Measurements from ENCODE around the gene CD72.

CD72 gene

DNA sequence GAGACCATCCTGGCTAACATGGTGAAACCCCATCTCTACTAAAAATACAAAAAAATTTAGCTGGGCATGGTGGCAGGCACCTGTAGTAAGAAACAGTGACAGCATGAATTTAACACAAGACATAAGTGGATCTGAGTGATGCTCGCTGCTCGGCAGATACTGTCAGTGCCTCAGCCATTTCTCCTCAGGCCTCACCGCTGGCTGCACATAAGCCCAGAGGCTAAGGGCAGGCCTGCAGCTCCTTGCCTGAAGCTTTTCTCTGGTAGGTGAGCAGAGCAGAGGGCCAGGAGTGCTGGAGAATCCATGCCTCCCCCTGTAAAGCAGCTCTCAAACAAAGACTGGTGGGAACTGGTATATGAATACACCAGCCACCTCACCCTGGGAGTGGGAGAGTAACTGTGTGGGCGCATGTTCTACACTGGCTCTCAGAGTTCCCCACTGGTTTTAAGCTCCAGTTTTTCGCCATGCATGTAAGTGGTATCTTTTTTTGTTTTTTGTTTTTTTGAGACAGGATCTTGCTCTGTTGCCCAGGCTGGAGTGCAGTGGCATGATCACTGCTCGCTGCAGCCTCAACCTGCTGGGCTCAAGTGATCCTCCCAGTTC, 10.3 kb upstream of the CD72 start:
- TF ChIP-seq SUZ12 (IDR thresholded peaks at IDR 0.05; ENCODE audit: extremely low read depth, insufficient read depth, insufficient read length) (no peak), ZNF274 (IDR thresholded peaks at IDR 0.05; ENCODE audit: low read depth, low read length) (no peak), YY1 (IDR thresholded peaks at IDR 0.05; ENCODE audit: insufficient read depth, insufficient read length) (no peak)
- H3K9me3 ChIP-seq (ENCODE audit: insufficient read depth, low read length), result no peaks in the 10 kb centered on the region
- no peaks in the 10 kb centered on the region for H3K36me3 ChIP-seq (ENCODE audit: insufficient read depth, insufficient read length, low read length)
- no peaks in the 10 kb centered on the region for H3K27me3 ChIP-seq (ENCODE audit: insufficient read depth, insufficient read length)
- no peaks in the 10 kb centered on the region for H3K4me1 ChIP-seq (ENCODE audit: insufficient read depth, insufficient read length)
- H3K4me3 ChIP-seq (ENCODE audit: insufficient read length, low read depth), result no peak overlapping the region
- no peak for DNase-seq (ENCODE audit: low read depth, low spot score)
- no peak overlapping the region for H3K9ac ChIP-seq (ENCODE audit: insufficient read length, low read depth)

DNA sequence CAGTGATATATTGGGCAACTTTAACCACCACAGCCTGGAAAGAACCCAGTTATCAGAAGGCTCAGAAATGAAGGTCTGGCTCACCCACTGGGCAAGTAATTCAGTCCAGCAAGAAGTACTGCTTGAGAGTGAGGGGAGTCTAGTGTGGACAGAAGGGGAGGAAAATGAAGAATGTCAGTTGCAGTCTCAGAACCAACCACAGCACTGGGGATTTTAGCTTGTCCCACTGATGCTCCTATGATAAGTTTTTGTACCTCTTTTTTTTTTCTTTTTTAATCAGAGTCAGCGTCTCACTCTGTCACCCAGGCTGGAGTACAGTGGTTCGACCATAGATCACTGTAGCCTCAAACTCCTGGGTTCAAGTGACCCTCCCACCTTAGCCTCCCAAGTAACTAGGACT, 9.4 kb upstream of the CD72 start:
- Histone ChIP-seq H3K36me3 (ENCODE audit: insufficient read depth, insufficient read length, low read length) (no peaks in the 10 kb centered on the region), H3K9ac (ENCODE audit: insufficient read length, low read depth) (no peak overlapping the region), H3K9me3 (ENCODE audit: insufficient read depth, low read length) (no peaks in the 10 kb centered on the region), H3K27me3 (ENCODE audit: insufficient read depth, insufficient read length) (no peaks in the 10 kb centered on the region), H3K4me3 (ENCODE audit: insufficient read length, low read depth) (no peak overlapping the region), H3K4me1 (ENCODE audit: insufficient read depth, insufficient read length) (no peaks in the 10 kb centered on the region)
- DNase-seq (ENCODE audit: low read depth, low spot score), result no peak
- TF ChIP-seq SUZ12 (IDR thresholded peaks at IDR 0.05; ENCODE audit: extremely low read depth, insufficient read depth, insufficient read length) (no peak), YY1 (IDR thresholded peaks at IDR 0.05; ENCODE audit: insufficient read depth, insufficient read length) (no peak), ZNF274 (IDR thresholded peaks at IDR 0.05; ENCODE audit: low read depth, low read length) (no peak)

DNA sequence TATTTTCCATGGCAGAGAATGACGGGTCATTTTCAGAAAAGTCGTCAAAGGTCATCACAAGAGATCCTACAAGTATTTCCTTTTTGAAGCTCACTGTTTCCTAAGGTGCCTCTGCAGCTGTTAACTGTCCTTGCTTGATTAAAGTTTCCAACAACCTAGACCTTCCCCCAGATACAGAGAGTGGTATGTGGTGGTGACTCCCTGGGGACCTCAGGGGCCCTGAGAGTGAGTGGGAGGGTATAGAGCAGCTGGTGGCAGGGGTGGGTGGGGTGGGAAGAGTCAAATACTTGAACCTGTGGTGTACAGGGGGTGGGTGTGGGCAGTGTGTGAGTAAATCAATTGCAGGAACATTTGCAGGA, 1.6 kb upstream of the CD72 start:
- Histone ChIP-seq H3K4me3 (ENCODE audit: insufficient read length, low read depth) (no peak overlapping the region), H3K9me3 (ENCODE audit: insufficient read depth, low read length) (no peaks in the 10 kb centered on the region), H3K36me3 (ENCODE audit: insufficient read depth, insufficient read length, low read length) (no peaks in the 10 kb centered on the region), H3K27me3 (ENCODE audit: insufficient read depth, insufficient read length) (peaks cover 49% of the 10 kb centered on the region), H3K9ac (ENCODE audit: insufficient read length, low read depth) (no peak overlapping the region), H3K4me1 (ENCODE audit: insufficient read depth, insufficient read length) (peaks cover 5% of the 10 kb centered on the region)
- no peak for TF ChIP-seq SUZ12 (IDR thresholded peaks at IDR 0.05; ENCODE audit: extremely low read depth, insufficient read depth, insufficient read length)
- no peak for TF ChIP-seq ZNF274 (IDR thresholded peaks at IDR 0.05; ENCODE audit: low read depth, low read length)
- no peak for TF ChIP-seq YY1 (IDR thresholded peaks at IDR 0.05; ENCODE audit: insufficient read depth, insufficient read length)
- DNase-seq (ENCODE audit: low read depth, low spot score), result no peak

DNA sequence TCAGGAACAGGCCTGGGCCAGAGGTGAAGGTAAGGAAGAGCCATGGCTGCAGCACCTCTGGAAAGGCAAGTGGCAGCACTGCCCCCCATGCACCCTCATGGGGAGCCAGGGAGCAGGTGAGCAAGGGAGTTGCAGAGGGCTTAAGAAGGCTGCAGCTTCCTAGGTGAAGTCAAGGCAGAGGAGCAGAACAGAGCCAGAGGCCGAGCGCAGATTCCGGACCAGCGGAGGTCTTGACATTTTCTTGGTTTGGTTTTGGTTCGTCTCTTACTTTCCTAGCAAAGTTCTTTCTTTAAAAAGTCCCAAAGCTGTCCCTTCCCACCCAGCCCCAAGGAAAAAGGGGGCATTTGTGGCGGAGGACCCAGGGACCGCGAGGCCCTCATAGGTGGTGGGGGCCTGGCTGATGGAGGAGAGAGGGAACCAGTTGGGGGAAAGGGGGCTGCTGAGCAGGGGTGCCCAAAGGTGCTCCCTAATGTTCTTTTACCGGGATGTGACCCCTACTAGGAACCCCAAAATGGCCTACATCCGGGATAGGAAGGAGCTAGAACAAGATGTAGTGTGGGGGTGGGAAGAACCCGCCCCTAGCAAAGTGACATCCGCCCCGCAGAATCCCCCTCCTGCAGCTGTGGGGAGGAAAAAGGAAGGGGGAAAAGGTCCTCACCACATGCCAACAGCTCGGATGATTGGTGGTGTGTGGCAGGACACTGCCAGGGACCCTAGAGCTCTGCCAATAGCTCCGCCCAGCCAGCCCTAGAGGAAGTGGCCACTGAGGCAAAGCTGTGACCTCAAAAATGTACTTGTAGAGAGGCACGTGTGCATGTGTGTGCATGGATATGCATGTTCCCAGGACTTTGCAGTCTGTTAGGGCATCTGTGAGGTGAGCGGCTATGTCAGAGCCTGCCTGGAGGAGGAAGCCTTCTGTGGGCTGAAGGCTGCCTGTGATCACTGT, 914 bp upstream of the CD72 start:
- H3K4me3 ChIP-seq (ENCODE audit: insufficient read length, low read depth), result no peak overlapping the region
- no peaks in the 10 kb centered on the region for H3K36me3 ChIP-seq (ENCODE audit: insufficient read depth, insufficient read length, low read length)
- TF ChIP-seq ZNF274 (IDR thresholded peaks at IDR 0.05; ENCODE audit: low read depth, low read length) (no peak), SUZ12 (IDR thresholded peaks at IDR 0.05; ENCODE audit: extremely low read depth, insufficient read depth, insufficient read length) (no peak), YY1 (IDR thresholded peaks at IDR 0.05; ENCODE audit: insufficient read depth, insufficient read length) (no peak)
- H3K27me3 ChIP-seq (ENCODE audit: insufficient read depth, insufficient read length), result peaks cover 52% of the 10 kb centered on the region
- no peaks in the 10 kb centered on the region for H3K9me3 ChIP-seq (ENCODE audit: insufficient read depth, low read length)
- DNase-seq (ENCODE audit: low read depth, low spot score), result no peak
- peaks cover 5% of the 10 kb centered on the region for H3K4me1 ChIP-seq (ENCODE audit: insufficient read depth, insufficient read length)
- H3K9ac ChIP-seq (ENCODE audit: insufficient read length, low read depth), result no peak overlapping the region

DNA sequence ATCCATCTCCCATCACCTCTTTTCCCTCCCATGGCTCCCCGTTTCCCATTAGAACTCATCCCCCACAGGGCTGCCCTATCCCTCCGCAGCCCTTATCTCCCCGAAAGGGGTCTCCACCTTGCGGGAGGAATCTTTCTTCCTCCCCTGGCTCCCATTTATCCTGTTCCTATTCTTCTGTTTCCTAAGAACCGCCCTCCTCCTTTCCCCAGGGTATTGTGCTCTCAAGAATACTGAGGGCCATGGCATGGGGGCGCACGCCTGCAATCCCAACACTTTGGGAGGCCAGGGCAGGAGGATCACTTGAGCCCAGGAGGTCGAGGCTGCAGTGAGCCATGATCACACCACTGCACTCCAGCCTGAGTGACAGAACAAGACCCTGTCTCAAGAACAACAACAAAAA, 665 bp downstream of the CD72 start:
- Histone ChIP-seq H3K9ac (ENCODE audit: insufficient read length, low read depth) (no peak overlapping the region), H3K9me3 (ENCODE audit: insufficient read depth, low read length) (no peaks in the 10 kb centered on the region), H3K27me3 (ENCODE audit: insufficient read depth, insufficient read length) (peaks cover 52% of the 10 kb centered on the region), H3K4me3 (ENCODE audit: insufficient read length, low read depth) (no peak overlapping the region), H3K4me1 (ENCODE audit: insufficient read depth, insufficient read length) (peaks cover 5% of the 10 kb centered on the region), H3K36me3 (ENCODE audit: insufficient read depth, insufficient read length, low read length) (no peaks in the 10 kb centered on the region)
- no peak for DNase-seq (ENCODE audit: low read depth, low spot score)
- TF ChIP-seq YY1 (IDR thresholded peaks at IDR 0.05; ENCODE audit: insufficient read depth, insufficient read length), result no peak
- no peak for TF ChIP-seq SUZ12 (IDR thresholded peaks at IDR 0.05; ENCODE audit: extremely low read depth, insufficient read depth, insufficient read length)

DNA sequence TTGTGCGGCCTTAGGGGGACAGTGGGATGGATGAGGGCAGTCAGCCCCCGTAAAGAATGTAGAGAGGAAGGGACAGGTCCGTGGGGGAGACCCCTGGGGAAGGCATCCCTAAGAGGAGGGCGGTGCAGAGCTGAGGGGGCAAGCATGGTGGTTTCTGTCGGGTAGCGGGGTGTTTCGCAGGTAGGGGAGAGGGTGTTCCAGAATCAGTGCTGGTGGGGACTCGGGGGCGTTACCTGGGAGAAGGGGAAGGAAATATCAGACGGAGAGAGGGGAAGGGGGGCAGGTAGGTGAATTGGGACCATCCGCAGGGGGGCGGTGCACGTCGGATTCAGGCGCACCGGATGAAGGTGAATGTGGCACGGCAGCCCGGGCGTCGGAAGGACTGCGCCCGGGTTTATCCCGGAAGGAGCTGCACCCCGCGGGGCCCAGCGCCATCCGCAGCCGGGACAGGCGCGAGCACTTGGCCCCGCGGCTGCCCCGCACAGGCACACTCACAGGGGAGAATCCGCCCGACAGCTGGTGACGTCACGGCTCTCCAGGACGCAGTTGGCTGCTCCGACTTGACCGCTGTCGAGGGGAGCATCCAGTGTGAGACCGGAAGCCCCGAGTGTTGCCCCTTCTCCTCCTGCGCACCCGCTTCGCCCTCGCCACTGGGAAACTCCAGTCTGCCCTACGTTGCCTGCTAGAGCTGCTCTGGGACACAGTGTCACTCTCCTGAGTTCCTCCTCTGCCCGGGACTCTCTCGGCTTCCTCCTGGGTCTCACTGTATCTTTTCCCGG, 1.3 kb downstream of the CD72 start:
- Histone ChIP-seq H3K27me3 (ENCODE audit: insufficient read depth, insufficient read length) (peaks cover 52% of the 10 kb centered on the region), H3K9ac (ENCODE audit: insufficient read length, low read depth) (peak overlapping the region; percentile 64), H3K4me3 (ENCODE audit: insufficient read length, low read depth) (peak overlapping the region; percentile 46), H3K36me3 (ENCODE audit: insufficient read depth, insufficient read length, low read length) (no peaks in the 10 kb centered on the region), H3K4me1 (ENCODE audit: insufficient read depth, insufficient read length) (peaks cover 5% of the 10 kb centered on the region), H3K9me3 (ENCODE audit: insufficient read depth, low read length) (no peaks in the 10 kb centered on the region)
- no peak for TF ChIP-seq SUZ12 (IDR thresholded peaks at IDR 0.05; ENCODE audit: extremely low read depth, insufficient read depth, insufficient read length)
- TF ChIP-seq ZNF274 (IDR thresholded peaks at IDR 0.05; ENCODE audit: low read depth, low read length), result no peak
- TF ChIP-seq YY1 (IDR thresholded peaks at IDR 0.05; ENCODE audit: insufficient read depth, insufficient read length), result no peak
- DNase-seq (ENCODE audit: low read depth, low spot score), result no peak
